COLO829 (cell line): ENCODE measurements around the gene SSX4.
"Not testable (repeated sequence)": the region's sequence is repeated elsewhere in the genome, so short reads cannot be mapped to it uniquely, and the experiment has no call there.

ENCODE experiments used
- DNase-seq: peaks from one replicate; pipeline ENCODE4 v3.0.0; 2012; ENCODE audit warnings: low spot score

Gene SSX4

GRCh38 chrX:48383239-48383638 is at the start of gene SSX4:
SSX4 (plus strand) TSS chrX:48383539; CDS start chrX:48384054, 515 bp downstream.
- not testable (repeated sequence) for DNase-seq

GRCh38 chrX:48346059-48346458 is 37.3 kb upstream of the SSX4 start:
- not testable (repeated sequence) for DNase-seq

- DNase-seq = not testable (repeated sequence)
Observed at GRCh38 chrX:48356315-48357094, 26.8 kb upstream of the SSX4 start, which contains the start of gene SSX3. SSX3 (minus strand) TSS chrX:48356703; CDS start chrX:48355249, 1,454 bp downstream.

- no peak for DNase-seq
Observed at GRCh38 chrX:48357681-48358080, 25.7 kb upstream of the SSX4 start.

GRCh38 chrX:48359281-48359680 is 24.1 kb upstream of the SSX4 start:
- not testable (repeated sequence) for DNase-seq

GRCh38 chrX:48367717-48368408 is 15.5 kb upstream of the SSX4 start:
- not testable (repeated sequence) for DNase-seq

GRCh38 chrX:48370408-48370807 is 12.9 kb upstream of the SSX4 start:
- DNase-seq = not testable (repeated sequence)

- DNase-seq = not testable (repeated sequence)
Observed at GRCh38 chrX:48396931-48397330, 13.6 kb downstream of the SSX4 start.

GRCh38 chrX:48397825-48398224 is 14.5 kb downstream of the SSX4 start:
- not testable (repeated sequence) for DNase-seq

- not testable (repeated sequence) for DNase-seq
Observed at GRCh38 chrX:48411860-48412259, 28.5 kb downstream of the SSX4 start, which contains the start of gene SSX4B. SSX4B (minus strand) TSS chrX:48411960; CDS start chrX:48411372, 588 bp downstream.

- DNase-seq = not testable (repeated sequence)
Observed at GRCh38 chrX:48427027-48427716, 43.8 kb downstream of the SSX4 start.

- not testable (repeated sequence) for DNase-seq
Observed at GRCh38 chrX:48429606-48430005, 46.3 kb downstream of the SSX4 start.

GRCh38 chrX:48430166-48430565 is 46.8 kb downstream of the SSX4 start:
- not testable (repeated sequence) for DNase-seq

GRCh38 chrX:48433713-48434112 is 50.4 kb downstream of the SSX4 start:
- not testable (repeated sequence) for DNase-seq
